Smooth muscle cell (in vitro differentiated cells): ENCODE data around the gene PPHLN1. TPM values are rescaled to one million over a fixed set of nuclear protein-coding genes. Genes with fewer than 3 reads are reported as not detected.

ENCODE experiments used
- DNase-seq: peaks from one replicate; lab custom pipeline; 2025; ENCODE audit not compliant: unreplicated experiment; lab: John Stamatoyannopoulos, UW
- H2AFZ ChIP-seq: fragments of 200-600 bp; sonication (generic); 2 replicates; pipeline ENCODE4 v1.6.0; 2016; ENCODE audit warnings: antibody characterized with exemption, low read depth, mild to moderate bottlenecking
- H3F3A ChIP-seq: fragments of 200-600 bp; sonication (generic); 2 replicates; pipeline ENCODE4 v1.6.0; 2017; ENCODE audit warnings: antibody characterized with exemption, low read depth
- H3K27ac ChIP-seq: fragments of 200-600 bp; sonication (generic); 2 replicates; pipeline ENCODE4 v1.5.1; 2016; ENCODE audit warnings: low read depth, mild to moderate bottlenecking
- H3K27me3 ChIP-seq: fragments of 200-600 bp; sonication (generic); 2 replicates; pipeline ENCODE4 v1.6.1; 2016; ENCODE audit warnings: low read depth, mild to moderate bottlenecking
- H3K36me3 ChIP-seq: fragments of 200-600 bp; sonication (generic); 2 replicates; pipeline ENCODE4 v1.5.1; 2016; ENCODE audit warnings: low read depth
- H3K4me1 ChIP-seq: fragments of 200-600 bp; sonication (generic); 2 replicates; pipeline ENCODE4 v1.5.1; 2016; ENCODE audit warnings: low read depth
- H3K4me2 ChIP-seq: fragments of 200-600 bp; sonication (generic); 2 replicates; pipeline ENCODE4 v1.6.0; 2016; ENCODE audit warnings: mild to moderate bottlenecking
- H3K4me3 ChIP-seq: fragments of 200-600 bp; sonication (generic); 2 replicates; pipeline ENCODE4 v1.5.1; 2016; ENCODE audit warnings: mild to moderate bottlenecking
- H3K79me2 ChIP-seq: fragments of 200-600 bp; sonication (generic); 2 replicates; pipeline ENCODE4 v1.6.0; 2016; ENCODE audit warnings: low read depth, mild to moderate bottlenecking
- H3K9ac ChIP-seq: fragments of 200-600 bp; sonication (generic); 2 replicates; pipeline ENCODE4 v1.6.0; 2016; ENCODE audit warnings: low read depth
- H3K9me3 ChIP-seq: fragments of 200-600 bp; sonication (generic); replicated peaks from 2 replicates; pipeline ENCODE4 v1.5.1; 2016; ENCODE audit warnings: low read depth
- H4K20me1 ChIP-seq: fragments of 200-600 bp; sonication (generic); 2 replicates; pipeline ENCODE4 v1.6.0; 2016; ENCODE audit warnings: low read depth
- WGBS: methylation state at CpG from one replicate; pipeline ENCODE4 v1.1.7; 2016; ENCODE audit warnings: low lambda C conversion rate; 5-methylcytosine and 5-hydroxymethylcytosine counted together
- polyA plus RNA-seq: library from polyadenylated mRNA; unstranded; fragments of >200 nt; fragmentation: Nextera tagmentation; extraction: Ambion mirVana; gene quantifications from 2 replicates; pipeline ENCODE4 v1.2.1, GENCODE V29; 2016
- total RNA-seq: library from RNA; depleted of rRNA; stranded (reverse); fragments of >200 nt; gene quantifications from 2 replicates; pipeline ENCODE4 v1.2.3, GENCODE V29; 2014
- TF ChIP-seq, protein P1 (sequence below): fragments of 200-600 bp; sonication (generic); IDR thresholded peaks from 2 replicates; pipeline ENCODE4 v1.5.1; 2017; ENCODE audit warnings: borderline replicate concordance, mild to moderate bottlenecking, antibody characterized with exemption; ENCODE audit not compliant: insufficient read depth, poor library complexity, severe bottlenecking

The PPHLN1 gene
- total and polyA plus RNA-seq, 2 experiments from 2014 or later, result 49.2 to 59.6 TPM

DNA sequence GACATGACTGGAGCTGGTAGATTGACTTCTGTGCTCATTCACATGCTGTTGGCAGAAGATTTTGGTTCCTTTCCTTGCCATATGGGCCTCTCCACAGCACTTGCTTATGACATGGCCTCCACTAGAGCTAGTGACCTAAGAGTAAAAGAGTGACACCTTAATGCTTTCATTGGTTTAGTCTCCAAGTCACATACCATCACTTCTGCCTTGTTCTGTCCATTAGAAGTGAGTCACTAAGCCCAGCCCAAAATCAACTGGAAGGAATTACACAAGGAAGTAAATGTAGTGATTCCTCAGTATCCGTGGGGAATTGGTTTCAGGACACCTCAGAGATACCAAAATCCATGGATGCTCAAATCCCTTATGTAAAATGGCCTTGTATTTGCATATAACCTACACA lies 81.3 kb downstream of the PPHLN1 start:
- WGBS, result 90% methylated on average over 1 of the region's 1 CpG
- Histone ChIP-seq H3K27ac (no peak overlapping the region), H2AFZ (no peak overlapping the region), H3K79me2 (peaks cover 3% of the 10 kb centered on the region), H4K20me1 (no peaks in the 10 kb centered on the region), H3K27me3 (no peaks in the 10 kb centered on the region), H3K4me2 (no peak overlapping the region), H3K36me3 (no peaks in the 10 kb centered on the region), H3K9ac (no peak overlapping the region), H3F3A (no peaks in the 10 kb centered on the region), H3K9me3 (no peaks in the 10 kb centered on the region), H3K4me3 (no peak overlapping the region), H3K4me1 (no peaks in the 10 kb centered on the region)
- TF ChIP-seq, protein P1, sequence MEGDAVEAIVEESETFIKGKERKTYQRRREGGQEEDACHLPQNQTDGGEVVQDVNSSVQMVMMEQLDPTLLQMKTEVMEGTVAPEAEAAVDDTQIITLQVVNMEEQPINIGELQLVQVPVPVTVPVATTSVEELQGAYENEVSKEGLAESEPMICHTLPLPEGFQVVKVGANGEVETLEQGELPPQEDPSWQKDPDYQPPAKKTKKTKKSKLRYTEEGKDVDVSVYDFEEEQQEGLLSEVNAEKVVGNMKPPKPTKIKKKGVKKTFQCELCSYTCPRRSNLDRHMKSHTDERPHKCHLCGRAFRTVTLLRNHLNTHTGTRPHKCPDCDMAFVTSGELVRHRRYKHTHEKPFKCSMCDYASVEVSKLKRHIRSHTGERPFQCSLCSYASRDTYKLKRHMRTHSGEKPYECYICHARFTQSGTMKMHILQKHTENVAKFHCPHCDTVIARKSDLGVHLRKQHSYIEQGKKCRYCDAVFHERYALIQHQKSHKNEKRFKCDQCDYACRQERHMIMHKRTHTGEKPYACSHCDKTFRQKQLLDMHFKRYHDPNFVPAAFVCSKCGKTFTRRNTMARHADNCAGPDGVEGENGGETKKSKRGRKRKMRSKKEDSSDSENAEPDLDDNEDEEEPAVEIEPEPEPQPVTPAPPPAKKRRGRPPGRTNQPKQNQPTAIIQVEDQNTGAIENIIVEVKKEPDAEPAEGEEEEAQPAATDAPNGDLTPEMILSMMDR, result no peak
- no peak for DNase-seq

DNA sequence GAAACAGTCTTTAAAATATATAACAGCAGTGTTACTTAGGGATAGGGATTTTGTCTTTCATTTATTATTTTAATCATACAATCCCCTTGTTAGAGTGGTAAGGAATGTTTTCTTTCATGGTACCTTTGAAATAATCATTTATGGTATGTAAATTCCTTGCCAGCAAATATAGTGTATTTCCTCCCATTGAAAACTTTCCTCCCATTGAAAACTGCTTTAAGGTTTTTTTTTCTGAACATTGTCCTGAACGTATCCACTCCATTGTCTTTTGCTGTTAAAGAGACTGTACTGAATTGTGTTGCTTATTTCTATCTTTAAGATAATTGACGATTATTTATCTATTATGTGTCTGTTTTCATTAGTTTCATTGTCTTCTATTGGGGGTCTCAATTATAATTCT lies 83.5 kb downstream of the PPHLN1 start:
- no peak overlapping the region for H2AFZ ChIP-seq
- no peaks in the 10 kb centered on the region for H3K4me1 ChIP-seq
- no peak for DNase-seq
- peaks cover 5% of the 10 kb centered on the region for H4K20me1 ChIP-seq
- no peaks in the 10 kb centered on the region for H3K36me3 ChIP-seq
- no peak overlapping the region for H3K9ac ChIP-seq
- no peak overlapping the region for H3K4me3 ChIP-seq
- WGBS, result 94% methylated on average over 2 of the region's 2 CpGs
- H3F3A ChIP-seq, result no peaks in the 10 kb centered on the region
- no peaks in the 10 kb centered on the region for H3K9me3 ChIP-seq
- TF ChIP-seq, protein P1, result no peak
- H3K27ac ChIP-seq, result no peak overlapping the region
- no peaks in the 10 kb centered on the region for H3K27me3 ChIP-seq
- H3K79me2 ChIP-seq, result peaks cover 3% of the 10 kb centered on the region
- H3K4me2 ChIP-seq, result no peak overlapping the region

DNA sequence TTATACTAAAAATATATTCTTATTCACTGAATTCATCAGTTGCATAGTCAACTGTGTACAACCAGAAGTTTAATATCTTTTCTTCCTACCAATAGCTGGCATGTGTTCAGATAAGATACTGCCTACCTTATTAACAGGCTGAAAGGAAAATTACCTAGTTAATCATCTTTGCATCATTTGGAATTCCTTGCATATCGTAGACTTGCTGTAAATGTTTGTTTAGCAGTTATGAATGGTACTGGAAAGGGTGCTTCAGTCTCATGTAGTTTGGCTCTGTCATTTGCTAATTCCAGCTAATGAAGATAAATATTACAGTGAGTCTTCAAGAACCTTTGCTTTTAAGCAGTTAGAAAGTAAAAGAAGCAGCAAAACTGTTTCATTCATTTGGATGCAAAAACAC lies 84.4 kb downstream of the PPHLN1 start:
- no peaks in the 10 kb centered on the region for H3K9me3 ChIP-seq
- no peak for DNase-seq
- H3F3A ChIP-seq, result no peaks in the 10 kb centered on the region
- H3K4me2 ChIP-seq, result no peak overlapping the region
- TF ChIP-seq, protein P1, result no peak
- no peak overlapping the region for H2AFZ ChIP-seq
- no peaks in the 10 kb centered on the region for H3K4me1 ChIP-seq
- no peaks in the 10 kb centered on the region for H3K27me3 ChIP-seq
- no peak overlapping the region for H3K9ac ChIP-seq
- peaks cover 3% of the 10 kb centered on the region for H3K79me2 ChIP-seq
- H4K20me1 ChIP-seq, result peaks cover 8% of the 10 kb centered on the region
- peaks cover under 1% of the 10 kb centered on the region for H3K36me3 ChIP-seq
- H3K27ac ChIP-seq, result no peak overlapping the region
- no peak overlapping the region for H3K4me3 ChIP-seq
- WGBS, result 64% methylated on average over 1 of the region's 1 CpG

DNA sequence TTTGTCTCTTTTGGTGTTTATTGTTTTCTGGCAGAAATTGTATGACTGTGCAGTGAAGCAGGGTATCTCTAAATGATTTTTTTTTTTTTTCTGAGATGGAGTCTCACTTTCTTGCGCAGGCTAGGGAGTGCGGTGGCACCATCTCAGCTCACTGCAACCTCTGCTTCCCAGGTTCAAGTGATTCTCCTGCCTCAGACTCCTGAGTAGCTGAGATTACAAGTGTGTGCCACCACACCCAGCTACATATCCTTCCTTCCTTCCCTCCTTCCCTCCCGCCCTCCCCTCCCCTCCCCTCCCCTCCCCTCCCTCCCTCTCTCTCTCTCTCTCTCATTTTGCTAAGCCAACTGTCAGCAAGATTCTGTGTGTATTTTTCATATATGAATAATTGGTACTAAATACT lies 94.4 kb downstream of the PPHLN1 start:
- DNase-seq, result no peak
- no peaks in the 10 kb centered on the region for H3K27me3 ChIP-seq
- 96% methylated on average over 2 of the region's 3 CpGs for WGBS
- H4K20me1 ChIP-seq, result peaks cover 5% of the 10 kb centered on the region
- H2AFZ ChIP-seq, result no peak overlapping the region
- TF ChIP-seq, protein P1, result no peak
- H3K79me2 ChIP-seq, result no peaks in the 10 kb centered on the region
- H3K9me3 ChIP-seq, result no peaks in the 10 kb centered on the region
- no peaks in the 10 kb centered on the region for H3K4me1 ChIP-seq
- no peak overlapping the region for H3K9ac ChIP-seq
- peaks cover 5% of the 10 kb centered on the region for H3K36me3 ChIP-seq
- no peak overlapping the region for H3K4me3 ChIP-seq
- H3K27ac ChIP-seq, result no peak overlapping the region
- H3F3A ChIP-seq, result no peaks in the 10 kb centered on the region
- no peak overlapping the region for H3K4me2 ChIP-seq
